Neural progenitor cell (in vitro differentiated cells): ENCODE data around the gene WDR41. TPM values are rescaled to one million over a fixed set of nuclear protein-coding genes. Genes with fewer than 3 reads are reported as not detected.

Experiments
- DNase-seq: peaks from one replicate; pipeline ENCODE4 v3.0.0-alpha.2; 2016; ENCODE audit warnings: low spot score
- H2AFZ ChIP-seq: fragments of 200-600 bp; sonication (generic); replicated peaks from 2 replicates; pipeline ENCODE4 v1.6.1; 2016; ENCODE audit warnings: antibody characterized with exemption
- H3F3A ChIP-seq: fragments of 200-600 bp; sonication (generic); 2 replicates; pipeline ENCODE4 v1.6.1; 2016; ENCODE audit warnings: antibody characterized with exemption, low read depth
- H3K27ac ChIP-seq: fragments of 200-600 bp; sonication (generic); 2 replicates; pipeline ENCODE4 v1.5.1; 2016; ENCODE audit warnings: mild to moderate bottlenecking
- H3K27me3 ChIP-seq: fragments of 200-600 bp; sonication (generic); 2 replicates; pipeline ENCODE4 v1.6.1; 2016; ENCODE audit warnings: mild to moderate bottlenecking, moderate library complexity
- H3K36me3 ChIP-seq: fragments of 200-600 bp; sonication (generic); 2 replicates; pipeline ENCODE4 v1.5.1; 2016
- H3K4me1 ChIP-seq: fragments of 200-600 bp; sonication (generic); 2 replicates; pipeline ENCODE4 v1.6.1; 2016; ENCODE audit warnings: mixed run types
- H3K4me2 ChIP-seq: fragments of 200-600 bp; sonication (generic); 2 replicates; pipeline ENCODE4 v1.6.1; 2016
- H3K4me3 ChIP-seq: fragments of 200-600 bp; sonication (generic); 2 replicates; pipeline ENCODE4 v1.5.1; 2016
- H3K79me2 ChIP-seq: fragments of 200-600 bp; sonication (generic); 2 replicates; pipeline ENCODE4 v1.6.1; 2016; ENCODE audit warnings: low read depth
- H3K9ac ChIP-seq: fragments of 200-600 bp; sonication (generic); 2 replicates; pipeline ENCODE4 v1.6.1; 2016
- H3K9me3 ChIP-seq: fragments of 200-600 bp; sonication (generic); 2 replicates; pipeline ENCODE4 v1.5.1; 2016; ENCODE audit warnings: low read depth
- H4K20me1 ChIP-seq: fragments of 200-600 bp; sonication (generic); 2 replicates; pipeline ENCODE4 v1.6.1; 2016; ENCODE audit warnings: low read depth
- H3K27ac Mint-ChIP-seq: 3 replicates; pipeline ENCODE4 v1.8.0; 2021; ENCODE audit warnings: mixed read lengths
- H3K27me3 Mint-ChIP-seq: 2 replicates; pipeline ENCODE4 v1.8.0; 2022; ENCODE audit warnings: low read depth, mild to moderate bottlenecking, inconsistent platforms, moderate library complexity, mixed read lengths; ENCODE audit not compliant: insufficient read depth
- H3K36me3 Mint-ChIP-seq: 3 replicates; pipeline ENCODE4 v1.8.0; 2021; ENCODE audit warnings: mixed read lengths
- H3K4me1 Mint-ChIP-seq: 3 replicates; pipeline ENCODE4 v1.8.0; 2021; ENCODE audit warnings: mixed read lengths
- H3K4me3 Mint-ChIP-seq: 3 replicates; pipeline ENCODE4 v1.8.0; 2021; ENCODE audit warnings: mild to moderate bottlenecking, moderate library complexity, mixed read lengths
- H3K9me3 Mint-ChIP-seq: 3 replicates; pipeline ENCODE4 v1.8.0; 2020; ENCODE audit warnings: mixed read lengths
- CTCF ChIP-seq: fragments of 200-600 bp; sonication (generic); IDR thresholded peaks from 2 replicates; pipeline ENCODE4 v1.5.1; 2017; ENCODE audit warnings: antibody characterized with exemption, mild to moderate bottlenecking
- EZH2 ChIP-seq: fragments of 200-600 bp; sonication (generic); IDR thresholded peaks from 2 replicates; pipeline ENCODE4 v1.6.1; 2017; ENCODE audit warnings: antibody characterized with exemption, mild to moderate bottlenecking, moderate library complexity
- EZH2phosphoT487 ChIP-seq: fragments of 200-600 bp; sonication (generic); IDR thresholded peaks from 2 replicates; pipeline ENCODE4 v1.6.1; 2017; ENCODE audit warnings: antibody characterized with exemption
- total RNA-seq: library from RNA; depleted of rRNA; stranded (reverse); fragments of >200 nt; gene quantifications from 2 replicates; pipeline ENCODE4 v1.2.3, GENCODE V29; 2015; ENCODE audit warnings: low replicate concordance

Gene WDR41
- total RNA-seq, 1 donor from 2014 or later, result 92.6 TPM

GRCh38 chr5:77426670-77427069 is 65.4 kb downstream of the WDR41 start:
- Mint-ChIP-seq H3K4me1 (no peaks in the 10 kb centered on the region), H3K27ac (no peak overlapping the region), H3K36me3 (peaks cover 11% of the 10 kb centered on the region), H3K4me3 (no peak overlapping the region), H3K27me3 (no peaks in the 10 kb centered on the region), H3K9me3 (no peaks in the 10 kb centered on the region)
- no peak for DNase-seq
- Histone ChIP-seq H3F3A (no peaks in the 10 kb centered on the region), H3K9ac (no peak overlapping the region), H3K27me3 (no peaks in the 10 kb centered on the region), H3K27ac (no peak overlapping the region), H3K9me3 (no peaks in the 10 kb centered on the region), H3K4me3 (no peak overlapping the region), H4K20me1 (no peaks in the 10 kb centered on the region), H2AFZ (no peak overlapping the region), H3K4me1 (no peaks in the 10 kb centered on the region), H3K36me3 (no peaks in the 10 kb centered on the region), H3K4me2 (no peak overlapping the region), H3K79me2 (no peaks in the 10 kb centered on the region)
- no peak for TF ChIP-seq EZH2
- TF ChIP-seq EZH2phosphoT487, result no peak
- TF ChIP-seq CTCF, result no peak

GRCh38 chr5:77425998-77426659 is 66.0 kb downstream of the WDR41 start:
- no peaks in the 10 kb centered on the region for H3K27me3 ChIP-seq
- no peaks in the 10 kb centered on the region for H3K9me3 Mint-ChIP-seq
- TF ChIP-seq CTCF (no peak), EZH2 (no peak), EZH2phosphoT487 (no peak)
- no peak overlapping the region for H3K4me3 Mint-ChIP-seq
- no peak overlapping the region for H2AFZ ChIP-seq
- no peak overlapping the region for H3K4me3 ChIP-seq
- H3F3A ChIP-seq, result no peaks in the 10 kb centered on the region
- H3K9me3 ChIP-seq, result no peaks in the 10 kb centered on the region
- no peaks in the 10 kb centered on the region for H3K4me1 Mint-ChIP-seq
- peaks cover 11% of the 10 kb centered on the region for H3K36me3 Mint-ChIP-seq
- H4K20me1 ChIP-seq, result no peaks in the 10 kb centered on the region
- no peak for DNase-seq
- H3K4me2 ChIP-seq, result no peak overlapping the region
- H3K27ac Mint-ChIP-seq, result no peak overlapping the region
- no peaks in the 10 kb centered on the region for H3K27me3 Mint-ChIP-seq
- H3K36me3 ChIP-seq, result no peaks in the 10 kb centered on the region
- H3K27ac ChIP-seq, result no peak overlapping the region
- no peak overlapping the region for H3K9ac ChIP-seq
- H3K4me1 ChIP-seq, result no peaks in the 10 kb centered on the region
- H3K79me2 ChIP-seq, result no peaks in the 10 kb centered on the region

GRCh38 chr5:77425420-77425819 is 66.7 kb downstream of the WDR41 start:
- Mint-ChIP-seq H3K36me3 (peaks cover 9% of the 10 kb centered on the region), H3K27me3 (peaks cover 1% of the 10 kb centered on the region), H3K27ac (no peak overlapping the region), H3K4me1 (no peaks in the 10 kb centered on the region), H3K4me3 (no peak overlapping the region), H3K9me3 (no peaks in the 10 kb centered on the region)
- no peaks in the 10 kb centered on the region for H3K79me2 ChIP-seq
- no peaks in the 10 kb centered on the region for H3K4me1 ChIP-seq
- no peaks in the 10 kb centered on the region for H3K9me3 ChIP-seq
- no peak for TF ChIP-seq CTCF
- no peak for TF ChIP-seq EZH2
- TF ChIP-seq EZH2phosphoT487, result no peak
- no peaks in the 10 kb centered on the region for H3K27me3 ChIP-seq
- no peaks in the 10 kb centered on the region for H3K36me3 ChIP-seq
- H3K27ac ChIP-seq, result no peak overlapping the region
- H3K4me3 ChIP-seq, result no peak overlapping the region
- H3K4me2 ChIP-seq, result no peak overlapping the region
- H3K9ac ChIP-seq, result no peak overlapping the region
- no peaks in the 10 kb centered on the region for H4K20me1 ChIP-seq
- H2AFZ ChIP-seq, result no peak overlapping the region
- no peak for DNase-seq
- H3F3A ChIP-seq, result no peaks in the 10 kb centered on the region
